K562 (cell line): ENCODE results near the gene ZNF407. TPM values are rescaled to one million over a fixed set of nuclear protein-coding genes. Genes with fewer than 3 reads are reported as not detected.

Experiments used
- ATAC-seq: fragments of 200-7000 bp; cut with Tn5 transposase; 3 replicates; pipeline ENCODE4 v1.9.1; 2020; ENCODE audit warnings: moderate library complexity
- BruUV-seq: library from RNA; stranded (reverse); fragments of 400-500 nt; replicated peaks from 2 replicates; lab custom pipeline; 2021; lab: Mats Ljungman, UMichigan
- CTCF ChIA-PET: fragments of 300-600 bp; formaldehyde crosslinking; extraction: SDS; loops from one replicate; lab custom pipeline; 2021; ENCODE audit warnings: low intra/inter-chr PET ratio; lab: Yijun Ruan, JAX
- POLR2A ChIA-PET: fragments of 300-600, 350-650 bp; sonication (Branson Sonifier 250); formaldehyde crosslinking; extraction: SDS; loops from one replicate; lab custom pipeline; 2021; ENCODE audit warnings: antibody characterized with exemption, inconsistent platforms; lab: Yijun Ruan, JAX
- DNase-seq, 4 experiments: peaks; one replicate each; pipeline versions ENCODE4 v3.0.0 to v3.0.0-alpha.2; 2011 to 2018; ENCODE audit warnings: low spot score in 3 of 4, mixed read lengths in 3 of 4; ENCODE audit errors: extremely low read depth in 1 of 4
- FAIRE-seq: peaks from 2 replicates; lab custom pipeline; 2011; peaks lifted over from hg19 to GRCh38; lab: Jason Lieb, UNC
- H2AFZ ChIP-seq: 2 replicates; pipeline ENCODE4 v1.6.0; 2011; ENCODE audit warnings: low read depth, low read length, control low read depth, inconsistent platforms
- H3K27ac ChIP-seq: fragments of 200-600 bp; 3 replicates; pipeline ENCODE4 v1.8.0; 2011; ENCODE audit warnings: low read depth, mild to moderate bottlenecking, control low read depth, inconsistent platforms, low read length, moderate library complexity, mixed read lengths; ENCODE audit errors: extremely low read depth
- H3K27me3 ChIP-seq, 2 experiments: fragments of 300-600 bp in 1 of 2; 2 replicates in 1 of 2; 3 replicates in 1 of 2; pipeline versions ENCODE4 v1.6.0 to v1.8.0; 2011; ENCODE audit warnings: inconsistent platforms in 2 of 2, low read length in 2 of 2, mild to moderate bottlenecking in 1 of 2, mixed read lengths in 1 of 2, moderate library complexity in 1 of 2; ENCODE audit not compliant: control insufficient read depth in 2 of 2, insufficient read depth in 2 of 2
- H3K36me3 ChIP-seq: fragments of 300-600 bp; 3 replicates; pipeline ENCODE4 v1.8.0; 2011; ENCODE audit warnings: mild to moderate bottlenecking, low read length, inconsistent platforms; ENCODE audit not compliant: control insufficient read depth, insufficient read depth
- H3K4me1 ChIP-seq, 2 experiments: fragments of 200-600 bp in 1 of 2; replicated peaks in 1 of 2; 2 replicates in 1 of 2; 3 replicates in 1 of 2; pipeline versions ENCODE4 v1.5.1 to v1.8.0; 2011; ENCODE audit warnings: inconsistent platforms in 2 of 2, low read length in 2 of 2, mild to moderate bottlenecking in 1 of 2, mixed read lengths in 1 of 2, moderate library complexity in 1 of 2; ENCODE audit not compliant: control insufficient read depth in 2 of 2, insufficient read depth in 2 of 2
- H3K4me2 ChIP-seq: 2 replicates; pipeline ENCODE4 v1.6.1; 2011; ENCODE audit warnings: low read length, control low read depth, inconsistent platforms, mixed read lengths; ENCODE audit not compliant: insufficient read depth
- H3K4me3 ChIP-seq: fragments of 200-600 bp; sonication (generic), shearing (Covaris generic); 2 replicates; pipeline ENCODE4 v1.5.1; 2016; ENCODE audit warnings: control low read depth, inconsistent platforms
- H3K79me2 ChIP-seq: fragments of 200-600 bp; 3 replicates; pipeline ENCODE4 v1.8.0; 2011; ENCODE audit warnings: low read length, inconsistent platforms; ENCODE audit not compliant: control insufficient read depth, insufficient read depth
- H3K9ac ChIP-seq, 2 experiments: 2 replicates each; pipeline versions ENCODE4 v1.6.0 to v1.6.1; 2011; ENCODE audit warnings: low read depth in 2 of 2, low read length in 2 of 2, control low read depth in 1 of 2, inconsistent platforms in 1 of 2, mild to moderate bottlenecking in 1 of 2, mixed read lengths in 1 of 2; ENCODE audit not compliant: insufficient read depth in 1 of 2
- H3K9me1 ChIP-seq: one replicate; pipeline ENCODE4 v1.6.0; 2011; ENCODE audit warnings: inconsistent platforms, mild to moderate bottlenecking, low read length, moderate library complexity; ENCODE audit not compliant: control insufficient read depth, insufficient read depth
- H3K9me3 ChIP-seq: replicated peaks from 2 replicates; pipeline ENCODE4 v1.5.1; 2011; ENCODE audit warnings: low read depth, low read length, inconsistent platforms; ENCODE audit not compliant: control insufficient read depth, insufficient read depth
- H4K20me1 ChIP-seq: replicated peaks from 2 replicates; pipeline ENCODE4 v1.6.1; 2011; ENCODE audit warnings: low read length, inconsistent platforms, mixed read lengths; ENCODE audit not compliant: control insufficient read depth, insufficient read depth
- ELK3 ChIP-seq: fragments of 450-650 bp; formaldehyde crosslinking; IDR thresholded peaks from 2 replicates; pipeline ENCODE4 v1.4.0; 2020; ENCODE audit warnings: mild to moderate bottlenecking
- L3MBTL2 ChIP-seq: fragments of 450-650 bp; IDR thresholded peaks from 2 replicates; pipeline ENCODE4 v1.6.1; 2016; ENCODE audit warnings: mild to moderate bottlenecking, moderate library complexity
- MEIS2 ChIP-seq: fragments of 450-650 bp; IDR thresholded peaks from 2 replicates; pipeline ENCODE4 v1.6.1; 2014; ENCODE audit warnings: mild to moderate bottlenecking; ENCODE audit not compliant: partially characterized antibody
- RFX5 ChIP-seq: IDR thresholded peaks from 2 replicates; pipeline ENCODE4 v1.6.1; 2011; ENCODE audit warnings: low read depth, mild to moderate bottlenecking, improper control_type of control experiment, low read length
- TAF9B ChIP-seq: fragments of 450-650 bp; IDR thresholded peaks from 2 replicates; pipeline ENCODE4 v1.6.1; 2018; ENCODE audit warnings: mild to moderate bottlenecking; ENCODE audit not compliant: partially characterized antibody
- THRAP3 ChIP-seq: fragments of 450-650 bp; IDR thresholded peaks from 2 replicates; pipeline ENCODE4 v1.6.1; 2016; ENCODE audit warnings: mild to moderate bottlenecking, inconsistent platforms, borderline replicate concordance
- ZBTB8A ChIP-seq: fragments of 450-650 bp; IDR thresholded peaks from 2 replicates; pipeline ENCODE4 v1.6.1; 2018; ENCODE audit warnings: mild to moderate bottlenecking, moderate library complexity; ENCODE audit not compliant: partially characterized antibody
- ZC3H11A ChIP-seq: IDR thresholded peaks from 2 replicates; pipeline ENCODE4 v1.6.1; 2012; ENCODE audit warnings: low read depth, low read length, improper control_type of control experiment
- ZNF24 ChIP-seq: fragments of 450-650 bp; IDR thresholded peaks from 2 replicates; pipeline ENCODE4 v1.6.1; 2016
- WGBS: fragments of 100-300 bp; shearing (Covaris generic); methylation state at CpG from one replicate; pipeline ENCODE4 v1.1.6; 2016; ENCODE audit warnings: low coverage, mixed read lengths; ENCODE audit not compliant: insufficient coverage; ENCODE audit errors: missing lambda C conversion rate; 5-methylcytosine and 5-hydroxymethylcytosine counted together
- in situ Hi-C: fragments of 300-500 bp; cut with MboI; formaldehyde crosslinking; loops from 4 replicates; pipeline ENCODE4 v1.15.0; 2018; ENCODE audit warnings: inconsistent platforms, mixed read lengths
- intact Hi-C: fragments of 100-400 bp; cut with micrococcal nuclease; formaldehyde crosslinking; loops from 2 replicates; pipeline ENCODE4 v1.14.2; 2022
- polyA plus RNA-seq, 8 experiments: library from polyadenylated mRNA; depleted of rRNA in 4 of 8; stranded (reverse) in 5 of 8; unstranded in 3 of 8; fragments of >200 nt; fragmentation: Nextera tagmentation in 2 of 8; fragmentation: Illumina TruSeq in 1 of 8; extraction: Ambion mirVana in 2 of 8; extraction: Trizol in 1 of 8; gene quantifications; 2 replicates each; pipeline versions ENCODE4 v1.2.1 to v1.2.3, GENCODE V29; 2011 to 2014; ENCODE audit warnings: inconsistent platforms in 1 of 8, missing spikeins in 1 of 8
- total RNA-seq, 7 experiments: library from RNA; depleted of rRNA in 6 of 7; stranded (reverse); fragments of >200 nt in 6 of 7; fragmentation: Illumina TruSeq in 2 of 7; extraction: Trizol in 2 of 7; gene quantifications; 2 replicates each; pipeline versions ENCODE4 v1.2.1 to v1.2.3, GENCODE V29; 2011 to 2021; ENCODE audit warnings: low replicate concordance in 1 of 7

The ZNF407 gene
- total and polyA plus RNA-seq, 9 of the 15 experiments (the other 6 are each of a cell fraction or from before 2014, with no cell fraction given) = 0.21 to 5.4 (median 2.3) TPM

DNA sequence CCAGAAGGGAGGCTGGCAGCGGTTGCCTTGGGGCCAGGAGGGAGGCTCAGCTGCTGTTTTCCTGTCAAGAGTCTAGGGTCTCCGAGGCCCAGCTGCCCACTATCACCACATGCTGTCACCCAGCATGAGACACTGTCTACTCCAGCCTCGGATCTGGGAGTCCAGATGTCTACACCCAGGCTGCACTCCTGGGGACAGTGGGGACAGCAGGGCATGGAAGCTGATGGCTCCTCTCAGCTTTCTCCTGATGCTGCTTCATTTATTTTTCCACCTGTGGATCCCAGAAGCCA is 477.3 kb downstream of the ZNF407 start:
- BruUV-seq = no TSS peak
- H3K27me3 ChIP-seq = peaks cover 0 to 42% of the 10 kb centered on the region in 2 experiments; a peak in 2 of 5 replicates
- no peak for TF ChIP-seq ZNF24
- TF ChIP-seq ZC3H11A = no peak
- TF ChIP-seq ZBTB8A = no peak
- TF ChIP-seq L3MBTL2 = no peak
- no peak for TF ChIP-seq MEIS2
- no peak for TF ChIP-seq RFX5
- TF ChIP-seq THRAP3 = no peak
- no peak for TF ChIP-seq ELK3 (CRISPR knock-in tag)
- TF ChIP-seq TAF9B = no peak
- CTCF ChIA-PET = no interaction called here
- intact Hi-C loops (no loop called here), in situ Hi-C loops (no loop called here)
- no peak overlapping the region for H3K4me2 ChIP-seq
- no peaks in the 10 kb centered on the region for H3K36me3 ChIP-seq
- H3K4me1 ChIP-seq = no peaks in the 10 kb centered on the region
- H4K20me1 ChIP-seq = no peaks in the 10 kb centered on the region
- no peak for ATAC-seq
- FAIRE-seq = no peak
- H3K9me1 ChIP-seq = no peaks in the 10 kb centered on the region
- H2AFZ ChIP-seq = no peak overlapping the region
- POLR2A ChIA-PET = no interaction called here
- DNase-seq = no peak
- H3K27ac ChIP-seq = no peak overlapping the region
- 4% methylated on average over 3 of the region's 3 CpGs for WGBS
- H3K79me2 ChIP-seq = no peaks in the 10 kb centered on the region
- H3K9me3 ChIP-seq = no peaks in the 10 kb centered on the region; the same call in 1 of the 2 replicates
- H3K4me3 ChIP-seq = no peak overlapping the region
- H3K9ac ChIP-seq = no peak overlapping the region
